ENCODE measurements around the gene SHOC2. TPM values are rescaled to one million over a fixed set of nuclear protein-coding genes. Genes with fewer than 3 reads are reported as not detected.

SHOC2 gene
- total and polyA plus RNA-seq, 2 of the 13 experiments (the other 11 are each of a cell fraction or from before 2014, with no cell fraction given): 8.6 to 25.5 TPM

GRCh38 chr10:110912374-110912773 lies 7.0 kb upstream of the SHOC2 start:
- H3K36me3 ChIP-seq (replicated peaks in 1 of 2; ENCODE audit: control insufficient read depth in 1 of 2, insufficient read depth in 2 of 2, low read length in 2 of 2): no peaks in the 10 kb centered on the region
- no peaks in the 10 kb centered on the region for H3K27me3 ChIP-seq (ENCODE audit: control insufficient read depth in 1 of 2, insufficient read depth in 2 of 2, low read length in 2 of 2)
- no peak for DNase-seq (ENCODE audit: low spot score)
- no peak for ATAC-seq
- H3K4me2 ChIP-seq (ENCODE audit: low read depth, low read length): no peak overlapping the region
- TF ChIP-seq MAFG (CRISPR knock-in tag; IDR thresholded peaks at IDR 0.05): no peak
- TF ChIP-seq, protein P1, sequence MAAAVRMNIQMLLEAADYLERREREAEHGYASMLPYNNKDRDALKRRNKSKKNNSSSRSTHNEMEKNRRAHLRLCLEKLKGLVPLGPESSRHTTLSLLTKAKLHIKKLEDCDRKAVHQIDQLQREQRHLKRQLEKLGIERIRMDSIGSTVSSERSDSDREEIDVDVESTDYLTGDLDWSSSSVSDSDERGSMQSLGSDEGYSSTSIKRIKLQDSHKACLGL (CRISPR knock-in tag; IDR thresholded peaks at IDR 0.05): no peak
- no peak for TF ChIP-seq KLF12 (CRISPR knock-in tag; IDR thresholded peaks at IDR 0.05; ENCODE audit: borderline replicate concordance)
- no peak for TF ChIP-seq CHD4 (IDR thresholded peaks at IDR 0.05; ENCODE audit: borderline replicate concordance, low read length)
- no peak for TF ChIP-seq BHLHE40 (IDR thresholded peaks at IDR 0.05; ENCODE audit: low read length)
- TF ChIP-seq, protein P2, sequence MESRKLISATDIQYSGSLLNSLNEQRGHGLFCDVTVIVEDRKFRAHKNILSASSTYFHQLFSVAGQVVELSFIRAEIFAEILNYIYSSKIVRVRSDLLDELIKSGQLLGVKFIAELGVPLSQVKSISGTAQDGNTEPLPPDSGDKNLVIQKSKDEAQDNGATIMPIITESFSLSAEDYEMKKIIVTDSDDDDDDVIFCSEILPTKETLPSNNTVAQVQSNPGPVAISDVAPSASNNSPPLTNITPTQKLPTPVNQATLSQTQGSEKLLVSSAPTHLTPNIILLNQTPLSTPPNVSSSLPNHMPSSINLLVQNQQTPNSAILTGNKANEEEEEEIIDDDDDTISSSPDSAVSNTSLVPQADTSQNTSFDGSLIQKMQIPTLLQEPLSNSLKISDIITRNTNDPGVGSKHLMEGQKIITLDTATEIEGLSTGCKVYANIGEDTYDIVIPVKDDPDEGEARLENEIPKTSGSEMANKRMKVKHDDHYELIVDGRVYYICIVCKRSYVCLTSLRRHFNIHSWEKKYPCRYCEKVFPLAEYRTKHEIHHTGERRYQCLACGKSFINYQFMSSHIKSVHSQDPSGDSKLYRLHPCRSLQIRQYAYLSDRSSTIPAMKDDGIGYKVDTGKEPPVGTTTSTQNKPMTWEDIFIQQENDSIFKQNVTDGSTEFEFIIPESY (CRISPR knock-in tag; IDR thresholded peaks at IDR 0.05): no peak
- no peak for TF ChIP-seq ZFP62 (CRISPR knock-in tag; IDR thresholded peaks at IDR 0.05)
- no peak for TF ChIP-seq ATF7-NPFF (CRISPR knock-in tag; IDR thresholded peaks at IDR 0.05; ENCODE audit: low read depth)
- TF ChIP-seq CBX5 (CRISPR knock-in tag; IDR thresholded peaks at IDR 0.05; ENCODE audit: borderline replicate concordance): no peak
- in situ Hi-C loops (cut with HindIII; ENCODE audit: extremely low pct_ligation_motif_present, low pct_unique_long_range_greater_than_20kb) (no loop called here), intact Hi-C loops (cut with micrococcal nuclease; ENCODE audit: unreplicated experiment) (no loop called here)
- ChIA-PET POLR2A (no interaction called here), CTCF (ENCODE audit: low intra/inter-chr PET ratio, low total read pairs) (no interaction called here)
- no TSS peak for BruUV-seq (replicated peaks)
- peaks cover under 1% of the 10 kb centered on the region for H3K79me2 ChIP-seq (ENCODE audit: insufficient read depth, low read length)
- no peak overlapping the region for H3K9ac ChIP-seq (ENCODE audit: insufficient read depth, low read depth, low read length)
- H3K9me3 ChIP-seq (ENCODE audit: low read length): no peaks in the 10 kb centered on the region
- no peak overlapping the region for H2AFZ ChIP-seq (ENCODE audit: low read length)
- H3K4me1 ChIP-seq (ENCODE audit: insufficient read depth, low read length): peaks cover 19% of the 10 kb centered on the region
- no peak for FAIRE-seq
- no peak overlapping the region for H3K27ac ChIP-seq (ENCODE audit: extremely low read length, insufficient read depth, low read length)
- WGBS (ENCODE audit: low lambda C conversion rate): 95% methylated on average over 3 of the region's 3 CpGs
- H3K4me3 ChIP-seq (replicated peaks in 1 of 3; ENCODE audit: insufficient read depth in 1 of 3, low read depth in 2 of 3, low read length in 3 of 3): no peak overlapping the region
- no peaks in the 10 kb centered on the region for H4K20me1 ChIP-seq (ENCODE audit: insufficient read depth, low read length)
